Liver (tissue), 4 donors: ENCODE results near the gene NUDT21. TPM values are rescaled to one million over a fixed set of nuclear protein-coding genes. Genes with fewer than 3 reads are reported as not detected.

Experiments used
- polyA plus RNA-seq, 2 donors: library from polyadenylated mRNA; stranded (reverse) in 1 of 2; unstranded in 1 of 2; fragments of 200-250 nt in 1 of 2; fragments of >200 nt in 1 of 2; fragmentation: Nextera tagmentation in 1 of 2; extraction: Ambion mirVana in 1 of 2; gene quantifications; one replicate each; pipeline versions ENCODE4 v1.2.1 to v1.2.3, GENCODE V29; 2013 to 2015
- total RNA-seq, 2 donors: library from RNA; depleted of rRNA; stranded (reverse); fragments of >200 nt; gene quantifications; one replicate each; pipeline ENCODE4 v1.2.3, GENCODE V29; 2014
- donor health status: healthy.
- donor health status: healthy.
- donor health status: healthy.

NUDT21 gene
- total and polyA plus RNA-seq, 4 donors = 19.3 to 43.9 (median 27.2) TPM

Other genes with a start within 250 kb of the NUDT21 start
- gene AMFR, start 25.8 kb downstream of the NUDT21 start, total RNA-seq = 100 to 1,000 TPM; 128 to 309 TPM
- 10 to 100 TPM; 43.3 to 69.1 TPM for gene AMFR, start 25.8 kb downstream of the NUDT21 start, polyA plus RNA-seq
- 10 to 100 TPM; 17.0 to 40.2 TPM for gene OGFOD1, start 222 bp upstream of the NUDT21 start, total RNA-seq
- 10 to 100 TPM; 15.5 to 25.3 TPM for gene OGFOD1, start 222 bp upstream of the NUDT21 start, polyA plus RNA-seq
- 10 to 100 TPM; 11.3 to 13.8 TPM for gene BBS2, start 68.7 kb upstream of the NUDT21 start, total RNA-seq
- 10 to 100 TPM in 1 of 2 donors, 1 to 10 TPM in 1; 7.1 to 10.9 TPM for gene BBS2, start 68.7 kb upstream of the NUDT21 start, polyA plus RNA-seq
- not detected for gene MT4, start 113.7 kb upstream of the NUDT21 start, total RNA-seq
- gene MT4, start 113.7 kb upstream of the NUDT21 start, polyA plus RNA-seq = not detected
- not detected for gene MT3, start 138.2 kb upstream of the NUDT21 start, total RNA-seq
- not detected for gene MT3, start 138.2 kb upstream of the NUDT21 start, polyA plus RNA-seq
- gene MT2A, start 157.3 kb upstream of the NUDT21 start, total RNA-seq = 100 to 1,000 TPM in 1 of 2 donors, 10 to 100 TPM in 1; 45.8 to 387 TPM
- gene MT2A, start 157.3 kb upstream of the NUDT21 start, polyA plus RNA-seq = 1,000 to 10,000 TPM; 4,079 to 5,206 TPM
- gene MT1E, start 174.4 kb upstream of the NUDT21 start, total RNA-seq = 1,000 to 10,000 TPM in 1 of 2 donors, 100 to 1,000 TPM in 1; 206 to 1,831 TPM
- gene MT1E, start 174.4 kb upstream of the NUDT21 start, polyA plus RNA-seq = 1,000 to 10,000 TPM in 1 of 2 donors, 100 to 1,000 TPM in 1; 336 to 1,280 TPM
- gene MT1M, start 181.3 kb upstream of the NUDT21 start, total RNA-seq = 100 to 1,000 TPM in 1 of 2 donors, 10 to 100 TPM in 1; 20.4 to 159 TPM
- gene MT1M, start 181.3 kb upstream of the NUDT21 start, polyA plus RNA-seq = 100 to 1,000 TPM; 229 to 343 TPM
- gene MT1A, start 187.3 kb upstream of the NUDT21 start, total RNA-seq = 10 to 100 TPM; 10.1 to 21.9 TPM
- gene MT1A, start 187.3 kb upstream of the NUDT21 start, polyA plus RNA-seq = 100 to 1,000 TPM; 127 to 511 TPM
- gene MT1B, start 200.6 kb upstream of the NUDT21 start, total RNA-seq = 1 to 10 TPM in 1 of 2 donors, not detected in 1; 1.5 TPM
- 1 to 10 TPM in 1 of 2 donors, not detected in 1; 1.2 TPM for gene MT1B, start 200.6 kb upstream of the NUDT21 start, polyA plus RNA-seq
- 100 to 1,000 TPM in 1 of 2 donors, 10 to 100 TPM in 1; 14.2 to 142 TPM for gene MT1F, start 206.6 kb upstream of the NUDT21 start, total RNA-seq
- 100 to 1,000 TPM; 126 to 895 TPM for gene MT1F, start 206.6 kb upstream of the NUDT21 start, polyA plus RNA-seq
- gene MT1G, start 216.7 kb upstream of the NUDT21 start, total RNA-seq = 1,000 to 10,000 TPM in 1 of 2 donors, 100 to 1,000 TPM in 1; 152 to 2,353 TPM
- gene MT1G, start 216.7 kb upstream of the NUDT21 start, polyA plus RNA-seq = 1,000 to 10,000 TPM; 4,443 to 9,444 TPM
- gene MT1H, start 218.5 kb upstream of the NUDT21 start, total RNA-seq = 1,000 to 10,000 TPM in 1 of 2 donors, 1 to 10 TPM in 1; 4.4 to 1,396 TPM
- 1,000 to 10,000 TPM in 1 of 2 donors, 100 to 1,000 TPM in 1; 479 to 1,775 TPM for gene MT1H, start 218.5 kb upstream of the NUDT21 start, polyA plus RNA-seq
- gene MT1X, start 231.1 kb upstream of the NUDT21 start, total RNA-seq = 100 to 1,000 TPM; 213 to 754 TPM
- 1,000 to 10,000 TPM; 2,051 to 3,979 TPM for gene MT1X, start 231.1 kb upstream of the NUDT21 start, polyA plus RNA-seq